ENCODE measurements around the gene AUTS2.

The AUTS2 gene

GRCh38 chr7:69811476-69812308, 213.4 kb downstream of the AUTS2 start (continued):
- no peak for TF ChIP-seq ZNF280D (tag by site-specific recombination; IDR thresholded peaks at IDR 0.05)
- TF ChIP-seq GFI1B (tag by site-specific recombination; IDR thresholded peaks at IDR 0.05), result 0 out of 2 replicates have a peak, but pooled peaks have one; percentile 50
- peak; percentile 54 for TF ChIP-seq ZNF341 (tag by site-specific recombination; IDR thresholded peaks at IDR 0.05; ENCODE audit: low read depth)
- TF ChIP-seq ZNF2 (tag by site-specific recombination; IDR thresholded peaks at IDR 0.05), result 0 out of 2 replicates have a peak, but pooled peaks have one; percentile 33
- TF ChIP-seq ZNF362 (tag by site-specific recombination; IDR thresholded peaks at IDR 0.05), result no peak
- no peak for TF ChIP-seq SP3 (tag by site-specific recombination; IDR thresholded peaks at IDR 0.05)
- TF ChIP-seq KLF1 (tag by site-specific recombination; IDR thresholded peaks at IDR 0.05), result peak; percentile 20; the same call in 1 of the 2 replicates
- peak; percentile 62; the same call in 1 of the 2 replicates for TF ChIP-seq OVOL3 (tag by site-specific recombination; IDR thresholded peaks at IDR 0.05)
- no peak for TF ChIP-seq ZNF585B (tag by site-specific recombination; IDR thresholded peaks at IDR 0.05)
- no peak for TF ChIP-seq ZNF654 (tag by site-specific recombination; IDR thresholded peaks at IDR 0.05; ENCODE audit: low read depth)
- peak; percentile 94 for TF ChIP-seq TCF7L2 (IDR thresholded peaks at IDR 0.05; ENCODE audit: borderline replicate concordance, low read depth, low read length)
- TF ChIP-seq ZNF660 (tag by site-specific recombination; IDR thresholded peaks at IDR 0.05), result no peak
- peak; percentile 83 for TF ChIP-seq ZEB2 (tag by site-specific recombination; IDR thresholded peaks at IDR 0.05)
- TF ChIP-seq ZNF398 (tag by site-specific recombination; IDR thresholded peaks at IDR 0.05), result peak; percentile 41; the same call in 1 of the 2 replicates
- no peak for TF ChIP-seq ZNF621 (tag by site-specific recombination; IDR thresholded peaks at IDR 0.05)
- TF ChIP-seq ZNF544 (tag by site-specific recombination; IDR thresholded peaks at IDR 0.05), result no peak
- peak; percentile 52; the same call in 1 of the 2 replicates for TF ChIP-seq BCL11A (tag by site-specific recombination; IDR thresholded peaks at IDR 0.05; ENCODE audit: low read depth)
- TF ChIP-seq ZNF514 (tag by site-specific recombination; IDR thresholded peaks at IDR 0.05), result no peak
- TF ChIP-seq ZNF501 (tag by site-specific recombination; IDR thresholded peaks at IDR 0.05), result no peak
- TF ChIP-seq ZNF791 (tag by site-specific recombination; IDR thresholded peaks at IDR 0.05), result no peak
- no peak for TF ChIP-seq YY1 (tag by site-specific recombination; IDR thresholded peaks at IDR 0.05)
- no peak for TF ChIP-seq ZNF623 (tag by site-specific recombination; IDR thresholded peaks at IDR 0.05)
- TF ChIP-seq ZXDB (tag by site-specific recombination; IDR thresholded peaks at IDR 0.05), result peak; percentile 80
- no peak for TF ChIP-seq REST (tag by site-specific recombination; IDR thresholded peaks at IDR 0.05)
- peak; percentile 98 for TF ChIP-seq PRDM6 (tag by site-specific recombination; IDR thresholded peaks at IDR 0.05)
- peak; percentile 55; the same call in 1 of the 2 replicates for TF ChIP-seq ZIC2 (tag by site-specific recombination; IDR thresholded peaks at IDR 0.05)
- peak; percentile 71 for TF ChIP-seq KLF8 (tag by site-specific recombination; IDR thresholded peaks at IDR 0.05)
- no peak for TF ChIP-seq KLF10 (tag by site-specific recombination; IDR thresholded peaks at IDR 0.05)
- TF ChIP-seq ZNF558 (tag by site-specific recombination; IDR thresholded peaks at IDR 0.05), result no peak
- TF ChIP-seq GLIS1 (tag by site-specific recombination; IDR thresholded peaks at IDR 0.05), result peak; percentile 62
